GM10266 (cell line): ENCODE measurements around the gene HLA-DQA1.
"Not testable (repeated sequence)": the region's sequence is repeated elsewhere in the genome, so short reads cannot be mapped to it uniquely, and the experiment has no call there.

Experiments used
- DNase-seq: peaks from one replicate; pipeline ENCODE4 v3.0.0; 2012; ENCODE audit errors: extremely low spot score
- CTCF ChIP-seq: IDR thresholded peaks from 2 replicates; pipeline ENCODE4 v1.5.1; 2012; ENCODE audit warnings: mild to moderate bottlenecking, low read depth; ENCODE audit not compliant: control insufficient read depth, insufficient read depth; ENCODE audit errors: missing control alignments

The HLA-DQA1 gene

GRCh38 chr6:32635526-32636123 is 1.6 kb upstream of the HLA-DQA1 start:
- TF ChIP-seq CTCF: no peak
- DNase-seq: no peak

DNA sequence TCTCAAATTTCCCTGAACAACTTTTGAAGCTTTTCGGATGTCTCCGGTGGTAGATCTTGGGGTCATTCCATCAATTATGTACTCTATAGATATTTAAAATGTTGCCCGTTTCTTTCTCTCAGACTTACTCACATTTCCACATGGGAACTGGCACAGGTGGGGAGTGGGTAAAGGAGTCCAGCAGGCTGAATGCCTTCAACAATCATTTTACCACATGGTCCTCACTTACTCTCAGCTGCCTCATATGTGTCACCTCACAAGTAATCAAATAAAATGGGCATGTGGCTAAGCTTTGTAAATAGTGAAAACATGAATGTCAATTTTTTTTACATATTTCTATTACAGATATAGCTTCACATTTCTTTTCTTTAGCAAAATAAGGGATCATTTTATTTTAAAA is 677 bp downstream of the HLA-DQA1 start:
- no peak for DNase-seq
- TF ChIP-seq CTCF: no peak

DNA sequence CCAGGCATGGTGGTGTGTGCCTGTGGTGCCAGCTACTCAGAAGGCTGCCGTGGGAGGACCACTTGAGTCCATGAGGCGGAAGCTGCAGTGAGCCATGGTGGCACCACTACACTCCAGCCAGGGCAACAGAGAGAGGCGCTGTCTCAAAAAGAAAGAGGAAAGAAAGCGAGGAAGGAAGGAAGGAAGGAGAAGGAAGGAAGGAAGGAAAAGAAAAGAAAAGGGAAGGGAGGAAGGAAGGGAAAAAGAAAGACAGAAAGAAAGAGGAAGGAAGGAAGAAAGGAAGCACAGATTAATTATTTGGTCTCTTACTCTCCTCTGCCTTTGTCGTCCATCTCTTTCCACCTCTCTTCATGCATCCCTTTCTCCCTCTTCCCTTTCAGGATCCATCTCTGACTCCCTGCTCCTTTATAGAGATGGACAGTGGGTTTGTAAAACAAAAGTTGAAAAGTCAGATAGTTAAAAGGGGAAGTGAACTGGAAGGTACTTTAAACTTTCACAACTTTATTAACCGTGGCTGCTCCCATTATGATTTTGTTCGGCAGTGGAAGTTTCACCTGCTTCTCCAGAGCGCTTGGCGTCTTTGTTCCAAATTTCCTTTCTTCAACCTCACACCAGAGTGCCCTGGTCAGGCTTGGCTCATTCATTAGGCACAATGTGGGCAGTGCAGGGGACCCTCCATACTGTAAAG is 1.5 kb downstream of the HLA-DQA1 start:
- no peak for TF ChIP-seq CTCF
- no peak for DNase-seq

DNA sequence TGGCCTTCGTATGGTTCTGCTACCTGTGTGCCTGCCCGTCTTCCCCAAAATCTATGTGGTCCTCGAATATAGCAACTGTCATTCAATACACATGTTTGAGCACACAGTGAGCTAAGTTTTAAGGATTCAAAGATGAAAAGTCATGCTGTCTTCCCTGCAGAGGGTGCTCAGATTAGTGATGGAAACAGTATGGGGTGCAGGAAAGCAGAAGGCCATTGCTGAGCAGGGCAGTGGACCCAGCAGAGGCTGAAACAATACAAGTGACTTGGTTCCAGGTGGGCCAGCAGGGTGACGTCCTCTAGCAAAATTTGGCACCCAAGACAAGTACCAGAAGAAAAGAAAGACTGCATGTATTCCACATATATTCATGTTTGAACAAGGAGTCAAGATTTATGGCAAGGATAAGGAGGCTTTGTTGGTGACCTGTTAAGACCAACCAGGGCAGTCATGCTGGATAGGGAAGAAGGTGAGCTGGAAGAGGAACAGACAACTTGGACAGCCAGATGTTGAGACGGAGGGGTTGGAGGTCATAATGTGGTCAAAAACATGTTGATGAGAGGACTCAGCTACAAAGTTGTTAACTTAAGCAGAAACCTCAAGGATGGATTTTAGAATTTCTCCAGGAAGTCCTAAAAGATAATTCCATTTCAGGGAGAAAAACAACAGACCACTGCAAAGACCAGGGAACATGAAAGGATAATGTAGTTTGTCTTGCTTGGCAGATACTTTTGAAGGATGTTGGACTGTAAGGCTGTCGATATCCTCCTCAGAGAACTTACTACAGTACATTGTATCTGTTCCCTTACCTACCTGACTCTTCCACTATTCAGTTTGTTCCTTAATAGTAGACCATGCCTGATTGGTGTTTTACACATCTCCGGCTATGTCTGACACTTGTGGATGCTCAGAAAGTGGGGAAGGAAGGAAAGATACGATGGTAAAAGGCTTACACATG is 2.5 kb downstream of the HLA-DQA1 start:
- no peak for DNase-seq
- TF ChIP-seq CTCF: no peak

- no peak for DNase-seq
- TF ChIP-seq CTCF: no peak
These were observed 3.9 kb downstream of the HLA-DQA1 start for GRCh38 chr6:32641122-32641521.

DNA sequence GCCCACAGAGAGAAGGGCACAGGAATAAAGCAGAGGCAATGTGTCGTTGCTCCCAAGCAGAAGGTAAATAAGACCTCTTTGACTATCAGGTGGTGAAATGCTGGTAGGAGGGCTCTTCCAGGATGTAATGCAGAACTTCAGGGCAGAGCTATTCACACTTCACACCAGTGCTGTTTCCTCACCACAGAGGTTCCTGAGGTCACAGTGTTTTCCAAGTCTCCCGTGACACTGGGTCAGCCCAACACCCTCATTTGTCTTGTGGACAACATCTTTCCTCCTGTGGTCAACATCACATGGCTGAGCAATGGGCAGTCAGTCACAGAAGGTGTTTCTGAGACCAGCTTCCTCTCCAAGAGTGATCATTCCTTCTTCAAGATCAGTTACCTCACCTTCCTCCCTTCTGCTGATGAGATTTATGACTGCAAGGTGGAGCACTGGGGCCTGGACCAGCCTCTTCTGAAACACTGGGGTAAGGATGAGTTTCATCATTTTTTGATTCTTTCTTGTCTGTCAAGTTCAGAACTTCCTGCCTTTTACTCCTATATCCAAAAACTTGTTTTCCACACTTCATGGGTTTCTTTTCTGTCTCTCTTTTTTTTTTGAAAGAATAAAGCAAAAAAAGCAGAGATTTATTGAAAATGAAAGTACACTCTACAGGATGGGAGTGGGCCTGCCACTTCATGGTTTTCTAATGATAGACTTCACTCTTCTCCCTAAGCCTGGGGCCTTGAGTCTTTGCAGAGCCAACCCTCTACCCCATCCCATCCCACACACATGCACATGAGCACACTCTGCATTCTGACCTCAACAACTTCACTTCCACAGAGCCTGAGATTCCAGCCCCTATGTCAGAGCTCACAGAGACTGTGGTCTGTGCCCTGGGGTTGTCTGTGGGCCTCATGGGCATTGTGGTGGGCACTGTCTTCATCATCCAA is 4.8 kb downstream of the HLA-DQA1 start:
- DNase-seq: not testable (repeated sequence)

- DNase-seq: no peak
- TF ChIP-seq CTCF: no peak
These were observed 5.5 kb downstream of the HLA-DQA1 start for GRCh38 chr6:32642720-32643106.
